GM21737 (cell line): Measurements from ENCODE around the gene TNNI2.
"Not testable (repeated sequence)": the region's sequence is repeated elsewhere in the genome, so short reads cannot be mapped to it uniquely, and the experiment has no call there.

Source experiments
- ATAC-seq: cut with Tn5 transposase; IDR thresholded peaks from one replicate; pipeline ENCODE4 v1.9.1; 2021; ENCODE audit warnings: mild to moderate bottlenecking, moderate library complexity; ENCODE audit not compliant: unreplicated experiment

Gene TNNI2

GRCh38 chr11:1838426-1839144 is at the start of gene TNNI2:
TSS of gene TNNI2 (plus strand) at chr11:1838981. CDS start at chr11:1839697, 716 bp downstream.
- no peak for ATAC-seq

GRCh38 chr11:1791912-1792311 is 46.9 kb upstream of the TNNI2 start:
- ATAC-seq: no peak

GRCh38 chr11:1792461-1792860 is 46.3 kb upstream of the TNNI2 start:
- ATAC-seq: no peak

- no peak for ATAC-seq
These were observed 45.7 kb upstream of the TNNI2 start for GRCh38 chr11:1793081-1793480.

- ATAC-seq: no peak
These were observed 42.3 kb upstream of the TNNI2 start for GRCh38 chr11:1796413-1797011.

GRCh38 chr11:1797391-1798125 is 41.2 kb upstream of the TNNI2 start:
- no peak for ATAC-seq

GRCh38 chr11:1803246-1803645 is 35.5 kb upstream of the TNNI2 start:
- no peak for ATAC-seq

- not testable (repeated sequence) for ATAC-seq
These were observed 34.8 kb upstream of the TNNI2 start for GRCh38 chr11:1803835-1804519.

GRCh38 chr11:1805525-1805924 is 33.3 kb upstream of the TNNI2 start:
- no peak for ATAC-seq

GRCh38 chr11:1807264-1807995 is 31.4 kb upstream of the TNNI2 start:
- no peak for ATAC-seq

- no peak for ATAC-seq
These were observed 28.0 kb upstream of the TNNI2 start for GRCh38 chr11:1810761-1811160.

- no peak for ATAC-seq
These were observed 26.5 kb upstream of the TNNI2 start for GRCh38 chr11:1812274-1812673.

GRCh38 chr11:1812801-1813200 is 26.0 kb upstream of the TNNI2 start:
- no peak for ATAC-seq

- ATAC-seq: not testable (repeated sequence)
These were observed 25.4 kb upstream of the TNNI2 start for GRCh38 chr11:1813356-1813755.

GRCh38 chr11:1814691-1815090 is 24.1 kb upstream of the TNNI2 start:
- ATAC-seq: no peak

- no peak for ATAC-seq
These were observed 23.5 kb upstream of the TNNI2 start for GRCh38 chr11:1815311-1815710.

GRCh38 chr11:1815751-1816150 is 23.0 kb upstream of the TNNI2 start:
- ATAC-seq: no peak

- ATAC-seq: no peak
These were observed 21.8 kb upstream of the TNNI2 start for GRCh38 chr11:1817000-1817399.

- no peak for ATAC-seq
These were observed 21.3 kb upstream of the TNNI2 start for GRCh38 chr11:1817511-1817910.

GRCh38 chr11:1819074-1819473 is 19.7 kb upstream of the TNNI2 start:
- ATAC-seq: no peak
